ENCODE data around the gene GOPC. TPM values are rescaled to one million over a fixed set of nuclear protein-coding genes. Genes with fewer than 3 reads are reported as not detected.
A peak's percentile ranks its signal among the peaks of the same experiment; 100 is the strongest.

Gene GOPC
- 41.5 and 54.3 TPM in 2 replicates for total RNA-seq (2016; rRNA removed; fragmentation: Illumina TruSeq; extraction: Trizol)
- total RNA-seq (2016; cell fraction: cytosol; rRNA removed; fragmentation: Illumina TruSeq; extraction: Trizol; ENCODE audit: low read depth), result 2.4 and 2.7 TPM in 2 replicates
- total RNA-seq (2016; cell fraction: insoluble cytoplasmic fraction; rRNA removed; fragmentation: Illumina TruSeq; extraction: Trizol), result 41.6 and 52.1 TPM in 2 replicates
- total RNA-seq (2016; cell fraction: membrane; rRNA removed; fragmentation: Illumina TruSeq; extraction: Trizol), result 9.6 and 12.2 TPM in 2 replicates
- total RNA-seq (2016; cell fraction: nucleus; rRNA removed; fragmentation: Illumina TruSeq; extraction: Trizol), result 48.5 and 49.9 TPM in 2 replicates
- 18.6 and 20.9 TPM in 2 replicates for polyA plus RNA-seq (2011; rRNA removed)
- polyA plus RNA-seq (2011; cell fraction: cytosol; rRNA removed), result 7.6 and 12.2 TPM in 2 replicates
- 14.6 and 21.5 TPM in 2 replicates for polyA plus RNA-seq (2011; cell fraction: nucleus; rRNA removed)
- polyA plus RNA-seq (2012), result 25.9 and 28.3 TPM in 2 replicates
- polyA plus RNA-seq (2016; cell fraction: cytosol; fragmentation: Illumina TruSeq; extraction: Trizol; ENCODE audit: low read depth), result 1.0 and 1.1 TPM in 2 replicates
- polyA plus RNA-seq (2016; cell fraction: insoluble cytoplasmic fraction; fragmentation: Illumina TruSeq; extraction: Trizol; ENCODE audit: low read depth), result 43.9 and 46.4 TPM in 2 replicates
- polyA plus RNA-seq (2016; cell fraction: membrane; fragmentation: Illumina TruSeq; extraction: Trizol; ENCODE audit: low read depth), result 4.6 and 5.2 TPM in 2 replicates
- polyA plus RNA-seq (2016; cell fraction: nucleus; fragmentation: Illumina TruSeq; extraction: Trizol; ENCODE audit: insufficient read depth, low read depth), result 55.3 and 56.6 TPM in 2 replicates
- polyA minus RNA-seq (2011; rRNA and poly(A)+ RNA removed; ENCODE audit: low replicate concordance), result 6.1 and 9.2 TPM in 2 replicates
- 20.1 and 20.2 TPM in 2 replicates for polyA minus RNA-seq (2011; cell fraction: cytosol; rRNA and poly(A)+ RNA removed)
- 48.8 and 51.2 TPM in 2 replicates for polyA minus RNA-seq (2011; cell fraction: nucleus; rRNA and poly(A)+ RNA removed)
- Bru-seq, nascent RNA, result percentile 96 among the genes with signal in this experiment
- BruChase-seq, experiment 1, labeled RNA remaining after a 6-hour chase, result percentile 90 among the genes with signal in this experiment
- BruChase-seq, experiment 2, labeled RNA remaining after a 2-hour chase, result percentile 94 among the genes with signal in this experiment
- long read RNA-seq, experiment 1, full-length matches to known transcripts, result 9 of 48 reads
- long read RNA-seq, experiment 1, partial matches to known transcripts, result 30 of 48 reads
- long read RNA-seq, experiment 1, other reads (novel, unspliced or antisense), result 9 of 48 reads
- long read RNA-seq, experiment 2, full-length matches to known transcripts, result 9 of 74 reads
- long read RNA-seq, experiment 2, partial matches to known transcripts, result 2 of 74 reads
- long read RNA-seq, experiment 2, other reads (novel, unspliced or antisense), result 63 of 74 reads

DNA sequence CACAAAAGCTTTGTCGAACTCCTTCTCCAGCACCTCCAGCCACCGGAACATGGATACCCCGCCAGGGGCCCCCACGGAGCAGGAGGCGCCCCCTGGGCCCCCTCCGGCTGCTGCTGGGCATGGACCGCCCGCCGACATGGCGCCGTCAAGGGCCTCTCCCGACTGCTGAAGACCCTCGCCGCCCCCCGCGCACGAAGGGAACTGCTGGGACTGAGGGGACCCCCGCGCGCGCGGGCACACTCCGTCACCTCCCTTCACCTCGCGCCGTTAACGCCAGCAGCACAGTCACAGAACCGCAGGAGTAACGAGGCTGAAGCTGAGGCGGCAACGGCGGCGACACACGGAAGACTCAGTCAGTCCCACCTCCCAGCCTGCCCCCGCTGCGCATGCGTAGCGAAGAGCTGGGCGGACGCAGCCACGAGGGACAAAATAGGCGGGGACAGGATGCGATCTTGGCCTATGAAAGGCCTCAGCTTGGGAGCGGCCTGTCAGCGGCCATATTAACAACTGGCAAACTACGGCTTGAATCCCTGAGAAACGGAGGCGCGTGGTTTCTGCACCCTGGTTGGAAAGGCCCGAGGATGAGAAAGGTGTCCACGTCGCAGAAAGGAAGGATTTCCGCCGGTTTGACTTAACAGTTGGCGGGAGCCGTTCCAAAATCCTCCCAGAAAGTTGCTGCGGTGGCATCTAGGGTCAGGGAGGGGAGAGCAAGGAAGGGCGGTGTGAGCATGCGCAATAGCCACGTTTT lies at the start of gene GOPC:
GOPC (minus strand) TSS at position 361 of the 748 bp plus-strand sequence; CDS start at position 138, 223 bp downstream.
- Histone ChIP-seq H3K79me2 (ENCODE audit: insufficient read depth, low read length) (peaks cover 45% of the 10 kb centered on the region), H3K27me3 (ENCODE audit: control insufficient read depth in 1 of 2, insufficient read depth in 2 of 2, low read length in 2 of 2) (no peaks in the 10 kb centered on the region; a peak in 1 of 5 replicates), H2AFZ (ENCODE audit: low read length) (peak within 1 kb of the TSS; percentile 100), H3K4me1 (ENCODE audit: insufficient read depth, low read length) (peaks cover 28% of the 10 kb centered on the region), H3K27ac (ENCODE audit: extremely low read length, insufficient read depth, low read length) (peak within 1 kb of the TSS; percentile 89), H3K9me3 (ENCODE audit: low read length) (peaks cover 5% of the 10 kb centered on the region), H3K36me3 (replicated peaks in 1 of 2; ENCODE audit: control insufficient read depth in 1 of 2, insufficient read depth in 2 of 2, low read length in 2 of 2) (peaks cover 1 to 12% of the 10 kb centered on the region in 2 experiments; a peak in 3 of 5 replicates), H3K4me3 (replicated peaks in 1 of 3; ENCODE audit: insufficient read depth in 1 of 3, low read depth in 2 of 3, low read length in 3 of 3) (peak within 1 kb of the TSS; percentile 79 to 88 (median 83)), H3K4me2 (ENCODE audit: low read depth, low read length) (peak within 1 kb of the TSS; percentile 93), H4K20me1 (ENCODE audit: insufficient read depth, low read length) (peaks cover 10% of the 10 kb centered on the region), H3K9ac (ENCODE audit: insufficient read depth, low read depth, low read length) (peak within 1 kb of the TSS; percentile 90)
- ChIA-PET POLR2A (interaction anchor here (0.5 to 2.5 kb wide), 26 partner anchors 9 to 1294 kb away, joined by 3 to 64 read pairs (median 4); partner anchors contain the start of gene DCBLD1), CTCF (ENCODE audit: low intra/inter-chr PET ratio, low total read pairs) (no interaction called here)
- in situ Hi-C loops (cut with HindIII; ENCODE audit: extremely low pct_ligation_motif_present, low pct_unique_long_range_greater_than_20kb), result loop anchor here (5.0 to 25.0 kb wide), 2 partner anchors 255 to 640 kb away; no protein-coding TSS in a partner anchor
- 2% methylated on average over 49 of the region's 60 CpGs for WGBS (ENCODE audit: low lambda C conversion rate)
- DNase-seq (ENCODE audit: low spot score) (peak; percentile 98), ATAC-seq (peak; percentile 97), FAIRE-seq (peak; percentile 82)
- BruUV-seq (replicated peaks), result no TSS peak
- intact Hi-C loops (cut with micrococcal nuclease; ENCODE audit: unreplicated experiment), result loop anchor here (1.0 to 10.0 kb wide), 5 partner anchors 46 to 232 kb away; partner anchors contain the start of gene NUS1
- TF ChIP-seq PLRG1 (conservative IDR thresholded peaks at IDR 0.05) (no peak), ZNF335 (CRISPR knock-in tag; IDR thresholded peaks at IDR 0.05) (peak; percentile 91; the same call in 1 of the 2 replicates), ZKSCAN5 (CRISPR knock-in tag; IDR thresholded peaks at IDR 0.05) (peak; percentile 48; the same call in 1 of the 2 replicates), ZNF333 (CRISPR knock-in tag; IDR thresholded peaks at IDR 0.05; ENCODE audit: borderline replicate concordance) (peak; percentile 85), AGO2 (optimal IDR thresholded peaks at IDR 0.05; ENCODE audit: low read depth, low read length) (peak; percentile 92), NPAS2 (CRISPR knock-in tag; IDR thresholded peaks at IDR 0.05; ENCODE audit: borderline replicate concordance) (no peak), ZSCAN31 (CRISPR knock-in tag; IDR thresholded peaks at IDR 0.05; ENCODE audit: low read depth) (peak; percentile 98), ZMAT3 (CRISPR knock-in tag; conservative IDR thresholded peaks at IDR 0.05) (peak; percentile 99), ZNF138 (CRISPR knock-in tag; IDR thresholded peaks at IDR 0.05; ENCODE audit: low read depth) (peak; percentile 97), ZNF563 (CRISPR knock-in tag; IDR thresholded peaks at IDR 0.05) (peak; percentile 95), ZFP36L2 (CRISPR knock-in tag; IDR thresholded peaks at IDR 0.05) (peak; percentile 81), ZNF24 (IDR thresholded peaks at IDR 0.05) (peak; percentile 25; the same call in 1 of the 2 replicates), SIN3B (IDR thresholded peaks at IDR 0.05; ENCODE audit: low read length) (0 out of 2 replicates have a peak, but pooled peaks have one; percentile 57), DR1 (CRISPR knock-in tag; IDR thresholded peaks at IDR 0.05) (peak; percentile 93), RBM22 (optimal IDR thresholded peaks at IDR 0.05; ENCODE audit: low read length) (no peak)
